ENCODE measurements around the gene CD300H. TPM values are rescaled to one million over a fixed set of nuclear protein-coding genes. Genes with fewer than 3 reads are reported as not detected.

The CD300H gene
- total RNA-seq, 4 donors from 2014 or later = not detected

DNA sequence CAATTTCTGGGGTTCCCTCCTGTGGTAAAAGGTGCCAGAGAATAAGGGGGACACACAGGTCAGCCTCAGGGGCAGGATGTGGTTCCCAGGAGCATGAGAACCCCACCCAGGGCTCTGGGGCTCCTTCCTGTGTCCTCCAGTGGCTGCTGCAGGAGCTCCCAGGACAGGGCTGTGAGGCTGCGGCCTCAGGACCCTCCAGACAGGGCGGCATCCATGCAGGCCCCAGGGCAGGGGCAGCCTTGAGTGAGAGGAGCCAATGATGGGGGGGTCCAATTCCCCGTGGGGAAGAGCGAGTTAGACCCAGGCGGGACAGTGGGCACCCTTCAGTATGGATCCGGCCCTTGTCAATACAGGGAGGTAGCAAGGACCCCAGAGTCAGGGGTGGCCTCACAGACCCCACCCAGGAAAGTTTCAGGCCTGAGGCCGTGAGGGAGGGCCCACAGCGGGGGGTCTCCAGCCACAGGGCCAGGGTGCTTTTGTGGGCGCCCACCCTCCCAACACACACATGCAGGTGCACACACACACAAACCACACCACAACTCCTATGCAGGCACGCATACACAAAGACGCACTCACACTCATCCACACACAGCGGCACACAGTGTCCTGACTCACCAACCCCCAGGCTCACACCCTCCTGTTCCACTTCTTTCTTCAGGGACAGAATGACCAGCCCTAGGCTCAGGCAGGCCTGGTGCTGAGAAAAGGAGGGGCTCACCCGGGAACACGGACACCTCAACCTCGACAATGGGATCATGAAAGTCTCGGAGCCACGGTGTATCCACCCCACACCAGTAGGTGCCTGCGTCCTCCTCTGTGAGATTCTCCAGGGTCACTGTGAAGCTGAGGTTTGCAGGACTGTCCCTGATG is 23.2 kb downstream of the CD300H start:
- Histone ChIP-seq H3K27ac (no peak overlapping the region), H3K4me3 (no peak overlapping the region), H3K9me3 (no peaks in the 10 kb centered on the region), H3K36me3 (no peaks in the 10 kb centered on the region), H3K4me1 (no peaks in the 10 kb centered on the region), H3K27me3 (no peaks in the 10 kb centered on the region)
- TF ChIP-seq POLR2A (IDR thresholded peaks at IDR 0.05) = no peak
- TF ChIP-seq, protein P1, sequence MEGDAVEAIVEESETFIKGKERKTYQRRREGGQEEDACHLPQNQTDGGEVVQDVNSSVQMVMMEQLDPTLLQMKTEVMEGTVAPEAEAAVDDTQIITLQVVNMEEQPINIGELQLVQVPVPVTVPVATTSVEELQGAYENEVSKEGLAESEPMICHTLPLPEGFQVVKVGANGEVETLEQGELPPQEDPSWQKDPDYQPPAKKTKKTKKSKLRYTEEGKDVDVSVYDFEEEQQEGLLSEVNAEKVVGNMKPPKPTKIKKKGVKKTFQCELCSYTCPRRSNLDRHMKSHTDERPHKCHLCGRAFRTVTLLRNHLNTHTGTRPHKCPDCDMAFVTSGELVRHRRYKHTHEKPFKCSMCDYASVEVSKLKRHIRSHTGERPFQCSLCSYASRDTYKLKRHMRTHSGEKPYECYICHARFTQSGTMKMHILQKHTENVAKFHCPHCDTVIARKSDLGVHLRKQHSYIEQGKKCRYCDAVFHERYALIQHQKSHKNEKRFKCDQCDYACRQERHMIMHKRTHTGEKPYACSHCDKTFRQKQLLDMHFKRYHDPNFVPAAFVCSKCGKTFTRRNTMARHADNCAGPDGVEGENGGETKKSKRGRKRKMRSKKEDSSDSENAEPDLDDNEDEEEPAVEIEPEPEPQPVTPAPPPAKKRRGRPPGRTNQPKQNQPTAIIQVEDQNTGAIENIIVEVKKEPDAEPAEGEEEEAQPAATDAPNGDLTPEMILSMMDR (IDR thresholded peaks at IDR 0.05) = no peak
- TF ChIP-seq EP300 (IDR thresholded peaks at IDR 0.05) = no peak
- WGBS, 2 donors = 76 to 83% methylated on average over 15 to 18 of the region's 18 CpGs
- no peak for DNase-seq (ENCODE audit: low spot score in 2 of 2)

DNA sequence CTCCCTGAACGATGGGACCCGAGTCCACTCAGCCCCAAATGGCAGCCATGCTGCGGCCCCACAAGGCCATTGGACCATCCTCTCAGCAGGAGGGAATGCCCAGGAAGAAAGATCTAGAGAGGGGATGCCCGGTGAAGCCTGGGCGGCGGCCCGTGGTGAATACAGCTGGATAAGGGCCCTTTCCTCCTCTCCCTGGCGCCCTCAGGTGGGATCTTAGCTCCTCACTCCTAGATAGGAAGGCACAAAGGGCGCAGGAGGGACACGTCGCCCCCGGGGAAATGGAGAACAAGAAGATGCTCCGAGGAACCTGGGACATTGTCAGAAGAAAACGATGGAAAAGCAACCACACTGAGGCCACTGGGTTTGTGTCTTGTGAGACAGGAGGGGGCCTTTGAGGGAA is 23.9 kb downstream of the CD300H start:
- Histone ChIP-seq H3K27ac (no peak overlapping the region), H3K36me3 (no peaks in the 10 kb centered on the region), H3K4me3 (no peak overlapping the region), H3K9me3 (no peaks in the 10 kb centered on the region), H3K4me1 (no peaks in the 10 kb centered on the region), H3K27me3 (no peaks in the 10 kb centered on the region)
- WGBS, 2 donors = 70 to 78% methylated on average over 14 of the region's 14 CpGs
- DNase-seq (ENCODE audit: low spot score in 2 of 2) = no peak
- no peak for TF ChIP-seq POLR2A (IDR thresholded peaks at IDR 0.05)
- TF ChIP-seq, protein P1 (IDR thresholded peaks at IDR 0.05) = no peak
- TF ChIP-seq EP300 (IDR thresholded peaks at IDR 0.05) = no peak

DNA sequence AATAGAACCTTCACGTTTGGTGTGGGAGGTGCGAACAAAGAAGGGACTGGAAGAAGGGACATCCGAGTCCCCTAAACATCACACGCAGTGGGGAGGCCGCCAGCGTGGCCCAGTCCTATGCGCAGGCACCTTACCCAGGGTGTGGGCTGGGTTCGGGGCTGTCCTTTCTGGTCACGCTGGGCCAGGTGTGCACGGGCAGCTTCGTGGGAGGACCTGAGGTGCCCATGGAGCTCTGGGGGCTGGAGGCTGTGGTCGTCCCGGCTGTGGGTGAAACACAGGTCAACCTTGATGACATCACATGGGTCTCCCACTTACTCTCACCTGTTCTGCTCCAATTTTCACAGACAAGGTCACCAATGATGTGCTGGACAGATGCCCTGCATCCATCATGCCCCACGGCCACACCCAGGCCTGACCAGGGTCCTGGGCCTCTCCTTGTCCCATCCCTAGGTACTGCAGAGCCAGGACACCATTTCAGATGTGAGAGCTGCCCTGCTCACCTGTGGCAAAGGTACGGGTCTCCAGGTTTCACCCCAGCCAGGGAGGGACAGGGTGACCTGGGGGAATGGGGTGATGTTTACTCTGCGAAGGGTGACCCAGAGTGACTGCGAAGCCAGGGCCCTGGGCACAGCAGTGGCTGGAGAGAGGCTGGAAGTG is 24.5 kb downstream of the CD300H start:
- DNase-seq (ENCODE audit: low spot score in 2 of 2) = no peak
- Histone ChIP-seq H3K4me3 (no peak overlapping the region), H3K27ac (no peak overlapping the region), H3K9me3 (no peaks in the 10 kb centered on the region), H3K4me1 (no peaks in the 10 kb centered on the region), H3K27me3 (no peaks in the 10 kb centered on the region), H3K36me3 (no peaks in the 10 kb centered on the region)
- TF ChIP-seq EP300 (IDR thresholded peaks at IDR 0.05) (no peak), POLR2A (IDR thresholded peaks at IDR 0.05) (no peak)
- TF ChIP-seq, protein P1 (IDR thresholded peaks at IDR 0.05) = no peak
- 81 to 88% methylated on average over 16 to 17 of the region's 17 CpGs for WGBS, 2 donors

DNA sequence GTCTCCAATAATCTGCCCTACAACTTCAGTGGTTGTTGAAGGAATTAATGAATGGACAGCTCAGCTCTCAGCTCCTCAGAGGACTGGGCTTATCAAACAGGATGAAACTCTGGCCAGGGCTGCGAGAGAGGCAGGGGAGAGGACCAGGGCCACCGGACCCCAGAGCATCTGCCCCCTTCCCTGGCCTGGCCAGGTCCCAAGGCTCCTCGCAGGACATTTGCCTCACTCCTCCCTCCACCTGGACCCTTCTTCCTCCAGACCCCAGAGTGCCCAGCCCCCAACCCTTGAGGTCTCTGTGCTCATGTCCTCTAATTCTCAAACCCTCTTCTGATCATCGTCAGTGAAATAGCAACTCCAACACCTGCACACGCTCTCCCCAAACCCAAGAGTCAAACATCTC is 25.1 kb downstream of the CD300H start:
- no peaks in the 10 kb centered on the region for H3K27me3 ChIP-seq
- TF ChIP-seq POLR2A (IDR thresholded peaks at IDR 0.05) = no peak
- TF ChIP-seq, protein P1 (IDR thresholded peaks at IDR 0.05) = no peak
- TF ChIP-seq EP300 (IDR thresholded peaks at IDR 0.05) = no peak
- 87 to 90% methylated on average over 5 of the region's 5 CpGs for WGBS, 2 donors
- H3K36me3 ChIP-seq = no peaks in the 10 kb centered on the region
- no peaks in the 10 kb centered on the region for H3K9me3 ChIP-seq
- no peak for DNase-seq (ENCODE audit: low spot score in 2 of 2)
- H3K4me1 ChIP-seq = no peaks in the 10 kb centered on the region
- H3K27ac ChIP-seq = no peak overlapping the region
- H3K4me3 ChIP-seq = no peak overlapping the region

Data from tibial nerve (tissue), 4 donors.